Measurements from ENCODE around the gene TCFL5.

Gene TCFL5

GRCh38 chr20:62895539-62895938 is 33.9 kb upstream of the TCFL5 start:
- DNase-seq = no peak

- DNase-seq = no peak
These were observed 32.6 kb upstream of the TCFL5 start for GRCh38 chr20:62894261-62894660.

- no peak for DNase-seq
These were observed 32.1 kb upstream of the TCFL5 start for GRCh38 chr20:62893700-62894099.

GRCh38 chr20:62892348-62893304 is 31.0 kb upstream of the TCFL5 start:
- DNase-seq = peak; percentile 50

- peak; percentile 69 for DNase-seq
These were observed 29.5 kb upstream of the TCFL5 start for GRCh38 chr20:62891111-62891510.

- DNase-seq = no peak
These were observed 28.8 kb upstream of the TCFL5 start for GRCh38 chr20:62890444-62890843.

- DNase-seq = no peak
These were observed 28.2 kb upstream of the TCFL5 start for GRCh38 chr20:62889871-62890270.

- DNase-seq = no peak
These were observed 27.8 kb upstream of the TCFL5 start for GRCh38 chr20:62889411-62889810.

- DNase-seq = no peak
These were observed 27.3 kb upstream of the TCFL5 start for GRCh38 chr20:62888910-62889309.

GRCh38 chr20:62888406-62888805 is 26.8 kb upstream of the TCFL5 start:
- no peak for DNase-seq

GRCh38 chr20:62887860-62888239 is 26.2 kb upstream of the TCFL5 start:
- no peak for DNase-seq

- DNase-seq = peak; percentile 53
These were observed 25.7 kb upstream of the TCFL5 start for GRCh38 chr20:62887152-62887859.

GRCh38 chr20:62886709-62887058 is 25.1 kb upstream of the TCFL5 start:
- DNase-seq = no peak

- DNase-seq = no peak
These were observed 24.5 kb upstream of the TCFL5 start for GRCh38 chr20:62885896-62886708.

GRCh38 chr20:62885046-62885895 is 23.6 kb upstream of the TCFL5 start:
- DNase-seq = no peak

- no peak for DNase-seq
These were observed 22.9 kb upstream of the TCFL5 start for GRCh38 chr20:62884556-62884955.

GRCh38 chr20:62882426-62882825 is 20.8 kb upstream of the TCFL5 start:
- DNase-seq = no peak

- no peak for DNase-seq
These were observed 20.2 kb upstream of the TCFL5 start for GRCh38 chr20:62881662-62882395.

GRCh38 chr20:62880935-62881661 is 19.5 kb upstream of the TCFL5 start:
- no peak for DNase-seq

GRCh38 chr20:62880147-62880934 is 18.7 kb upstream of the TCFL5 start:
- DNase-seq = no peak
